Kidney (tissue), 14 donors: Measurements from ENCODE around the gene CDH13. TPM values are rescaled to one million over a fixed set of nuclear protein-coding genes. Genes with fewer than 3 reads are reported as not detected.

Source experiments
- DNase-seq, 5 donors: peaks; one replicate each; pipeline ENCODE4 v3.0.0-alpha.2; 2013 to 2020
- FAIRE-seq: peaks from 2 replicates; lab custom pipeline; 2012; peaks lifted over from hg19 to GRCh38; lab: Jason Lieb, UNC
- H3K27ac ChIP-seq, 2 donors: one replicate each; pipeline ENCODE4 v1.7.0; 2013; ENCODE audit warnings: low read depth in 2 of 2, low read length in 2 of 2, inconsistent platforms in 1 of 2
- H3K27me3 ChIP-seq: one replicate; pipeline ENCODE4 v1.7.1; 2013; ENCODE audit warnings: low read length, inconsistent platforms; ENCODE audit not compliant: control insufficient read depth, insufficient read depth
- H3K36me3 ChIP-seq, 3 donors: one replicate each; pipeline versions ENCODE4 v1.7.0 to v1.7.1; 2013; ENCODE audit warnings: low read length in 3 of 3, control low read depth in 1 of 3, inconsistent platforms in 1 of 3; ENCODE audit not compliant: insufficient read depth in 3 of 3, control insufficient read depth in 2 of 3
- H3K4me1 ChIP-seq, 3 donors: one replicate each; pipeline versions ENCODE4 v1.7.0 to v1.7.1; 2013; ENCODE audit warnings: low read length in 3 of 3, inconsistent platforms in 1 of 3, low read depth in 1 of 3; ENCODE audit not compliant: control insufficient read depth in 2 of 3, insufficient read depth in 2 of 3
- H3K4me3 ChIP-seq, 3 donors: one replicate each; pipeline versions ENCODE4 v1.7.0 to v1.8.1; 2013; ENCODE audit warnings: low read length in 3 of 3, control low read depth in 1 of 3, inconsistent platforms in 1 of 3
- H3K9ac ChIP-seq, 3 donors: one replicate each; pipeline versions ENCODE4 v1.7.0 to v1.7.1; 2013; ENCODE audit warnings: low read length in 3 of 3, control low read depth in 1 of 3, inconsistent platforms in 1 of 3
- H3K9me3 ChIP-seq, 3 donors: one replicate each; pipeline versions ENCODE4 v1.7.0 to v1.7.1; 2013; ENCODE audit warnings: low read length in 3 of 3, control low read depth in 1 of 3, inconsistent platforms in 1 of 3; ENCODE audit not compliant: control insufficient read depth in 2 of 3, insufficient read depth in 1 of 3
- CTCF ChIP-seq: IDR thresholded peaks from 3 replicates; pipeline ENCODE4 v1.5.1; 2012; ENCODE audit warnings: mild to moderate bottlenecking, moderate library complexity, borderline replicate concordance; ENCODE audit not compliant: insufficient read depth; ENCODE audit errors: extremely low read depth
- intact Hi-C: fragments of 100-400 bp; cut with DNase I; formaldehyde crosslinking; loops from one replicate; pipeline ENCODE4 v1.11.1; 2022
- polyA plus RNA-seq: library from polyadenylated mRNA; stranded (reverse); fragments of 350-450 nt; fragmentation: Illumina TruSeq; extraction: RNeasy Lipid Tissue Mini Kit (QIAGEN cat#74804); gene quantifications from one replicate; pipeline ENCODE4 v1.2.3, GENCODE V29; 2014; ENCODE audit warnings: low read depth, low replicate concordance; ENCODE audit not compliant: insufficient read depth
- total RNA-seq: library from RNA; stranded (reverse); fragmentation: NEBNext Ultra II Directional; extraction: Animal tissue kit (Norgen Biotek cat#: 25700); gene quantifications from one replicate; pipeline ENCODE4 v1.2.1, GENCODE V29; 2021
- donor health status: control.
- donor health status: control.
- donor health status: control.
- donor health status: control.
- donor health status: control.
- donor health status: DM: yes; HTN: yes; CAD: no.
- donor health status: Normal renal cell carcinoma (clear cell type).

Gene CDH13
- total and polyA plus RNA-seq, 2 donors from 2014 or later = 4.8 to 13.8 TPM

- no peak for TF ChIP-seq CTCF
- Histone ChIP-seq H3K27ac (no peak overlapping the region), H3K27me3 (no peaks in the 10 kb centered on the region), H3K4me1 (peaks cover 0 to 2% (median 0%) of the 10 kb centered on the region in 3 donors), H3K36me3 (no peaks in the 10 kb centered on the region), H3K4me3 (no peak overlapping the region), H3K9ac (no peak overlapping the region), H3K9me3 (no peaks in the 10 kb centered on the region)
- intact Hi-C loops = no loop called here
- DNase-seq = peak in 1 of 5 donors; percentile 46
- FAIRE-seq = no peak
Observed at GRCh38 chr16:82655072-82655714, 28.4 kb downstream of the CDH13 start.

DNA sequence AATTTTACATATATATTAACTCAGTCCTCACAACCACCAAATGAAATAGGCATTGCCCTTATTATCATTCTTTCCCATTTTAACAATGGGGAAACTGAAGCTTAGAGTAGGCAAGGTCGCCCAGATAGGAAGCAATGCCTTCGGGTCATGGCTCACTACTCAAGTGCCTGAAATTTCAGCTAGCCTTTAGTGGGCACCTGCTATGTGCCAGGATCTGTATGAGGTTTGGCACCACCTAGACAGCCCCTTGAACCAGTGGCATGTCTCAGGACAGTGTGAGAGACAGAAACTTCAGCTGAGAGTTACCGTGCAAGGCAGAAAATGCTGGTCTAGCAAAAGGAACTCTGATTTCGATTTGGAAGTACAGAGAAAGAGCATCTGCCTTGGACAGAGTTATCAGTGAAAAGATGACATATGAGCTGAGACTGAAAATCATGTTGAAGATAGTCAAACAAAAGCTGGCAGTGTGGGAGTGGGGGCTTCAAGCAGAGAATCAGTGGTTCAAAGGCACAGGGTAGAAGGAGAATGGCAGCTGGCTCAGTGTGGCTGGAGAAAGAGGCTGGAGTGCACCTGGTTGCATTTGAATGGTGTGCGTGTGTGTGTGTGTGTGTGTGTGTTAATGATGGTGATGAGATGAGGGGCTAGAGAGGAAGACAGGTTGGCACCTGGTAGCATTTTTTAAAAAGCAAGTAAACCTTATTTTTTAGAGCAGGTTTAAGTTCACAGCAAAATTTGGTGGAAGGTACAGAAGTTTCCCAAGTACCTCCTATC, 29.1 kb downstream of the CDH13 start:
- TF ChIP-seq CTCF = no peak
- no peak overlapping the region for H3K4me3 ChIP-seq
- DNase-seq (no peak), FAIRE-seq (no peak)
- no peak overlapping the region for H3K27ac ChIP-seq
- intact Hi-C loops = no loop called here
- H3K9me3 ChIP-seq = no peaks in the 10 kb centered on the region
- no peaks in the 10 kb centered on the region for H3K27me3 ChIP-seq
- no peaks in the 10 kb centered on the region for H3K36me3 ChIP-seq
- H3K4me1 ChIP-seq = peaks cover 0 to 2% (median 0%) of the 10 kb centered on the region in 3 donors
- no peak overlapping the region for H3K9ac ChIP-seq

- intact Hi-C loops = no loop called here
Observed at GRCh38 chr16:82657239-82657638, 30.5 kb downstream of the CDH13 start.

More at GRCh38 chr16:82657239-82657638, 30.5 kb downstream of the CDH13 start:
- no peak overlapping the region for H3K27ac ChIP-seq
- H3K9ac ChIP-seq = no peak overlapping the region
- H3K4me3 ChIP-seq = no peak overlapping the region
- FAIRE-seq = no peak
- H3K36me3 ChIP-seq = no peaks in the 10 kb centered on the region
- no peak for TF ChIP-seq CTCF
- peaks cover 0 to 2% (median 0%) of the 10 kb centered on the region in 3 donors for H3K4me1 ChIP-seq
- no peaks in the 10 kb centered on the region for H3K27me3 ChIP-seq
- H3K9me3 ChIP-seq = no peaks in the 10 kb centered on the region
- DNase-seq = no peak
